ENCODE results near the gene PRKG1.

GRCh38 chr10:51057925-51058324 is 16.4 kb upstream of the PRKG1 start:
- TF ChIP-seq CTCF (IDR thresholded peaks at IDR 0.05; ENCODE audit: insufficient read depth, low read length) (no peak), POLR2AphosphoS5 (IDR thresholded peaks at IDR 0.05; ENCODE audit: low read depth) (no peak)

Data from HL-60 (cell line).